Neural crest cell (in vitro differentiated cells): ENCODE results near the gene IPO4. TPM values are rescaled to one million over a fixed set of nuclear protein-coding genes. Genes with fewer than 3 reads are reported as not detected.

ENCODE experiments used
- DNase-seq: peaks from one replicate; pipeline ENCODE4 v3.0.0; 2021; ENCODE audit warnings: low read depth, mixed read lengths, low spot score
- H3K27ac Mint-ChIP-seq: one replicate; pipeline ENCODE4 v1.8.0; 2021; ENCODE audit warnings: mild to moderate bottlenecking, mixed read lengths; ENCODE audit not compliant: unreplicated experiment
- H3K27me3 Mint-ChIP-seq: 2 replicates; pipeline ENCODE4 v1.8.0; 2021; ENCODE audit warnings: low read depth, mild to moderate bottlenecking, mixed read lengths
- H3K36me3 Mint-ChIP-seq: 2 replicates; pipeline ENCODE4 v1.8.0; 2021; ENCODE audit warnings: low read depth, mild to moderate bottlenecking, mixed read lengths
- H3K4me1 Mint-ChIP-seq: 2 replicates; pipeline ENCODE4 v1.8.0; 2021; ENCODE audit warnings: mixed read lengths
- H3K4me3 Mint-ChIP-seq: one replicate; pipeline ENCODE4 v1.8.0; 2021; ENCODE audit warnings: mild to moderate bottlenecking, mixed read lengths
- H3K9me3 Mint-ChIP-seq: 2 replicates; pipeline ENCODE4 v1.8.0; 2021; ENCODE audit warnings: mixed read lengths
- CTCF ChIP-seq: fragments of 200-600 bp; sonication (generic); conservative IDR thresholded peaks from 2 replicates; pipeline ENCODE4 v1.5.0; 2021; ENCODE audit warnings: antibody characterized with exemption, mild to moderate bottlenecking
- total RNA-seq: library from RNA; stranded (reverse); gene quantifications from 2 replicates; pipeline ENCODE4 v1.2.1, GENCODE V29; 2021

IPO4 gene
- total RNA-seq, 1 donor from 2014 or later = 88.3 TPM

DNA sequence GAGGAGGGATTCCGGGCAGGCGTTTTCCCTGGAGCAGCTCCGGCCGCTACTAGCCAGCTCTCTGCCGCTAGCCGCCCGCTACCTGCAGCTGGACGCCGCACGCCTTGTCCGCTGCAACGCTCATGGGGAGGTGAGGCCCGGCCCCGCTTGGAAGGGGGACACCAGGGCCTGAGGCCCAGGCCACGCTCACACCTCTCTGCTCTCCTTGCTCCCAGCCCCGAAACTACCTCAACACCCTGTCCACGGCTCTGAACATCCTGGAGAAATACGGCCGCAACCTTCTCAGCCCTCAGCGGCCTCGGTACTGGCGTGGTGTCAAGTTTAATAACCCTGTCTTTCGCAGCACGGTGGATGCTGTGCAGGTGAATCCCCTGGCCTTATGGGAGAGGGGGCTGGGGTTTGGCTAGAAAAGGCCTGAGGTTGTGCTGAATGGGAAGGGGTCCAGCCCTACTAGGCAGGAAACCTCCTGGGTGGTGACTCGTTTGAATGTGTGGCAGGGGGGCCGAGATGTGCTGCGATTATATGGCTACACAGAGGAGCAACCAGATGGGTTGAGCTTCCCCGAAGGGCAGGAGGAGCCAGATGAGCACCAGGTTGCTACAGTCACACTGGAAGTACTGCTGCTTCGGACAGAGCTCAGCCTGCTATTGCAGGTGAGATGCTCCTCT, 40.7 kb downstream of the IPO4 start:
- no peaks in the 10 kb centered on the region for H3K9me3 Mint-ChIP-seq
- no peaks in the 10 kb centered on the region for H3K27me3 Mint-ChIP-seq
- no peak for TF ChIP-seq CTCF
- no peaks in the 10 kb centered on the region for H3K36me3 Mint-ChIP-seq
- no peak for DNase-seq
- H3K4me1 Mint-ChIP-seq = peaks cover 25% of the 10 kb centered on the region
- H3K4me3 Mint-ChIP-seq = peak overlapping the region; percentile 99
- H3K27ac Mint-ChIP-seq = peak overlapping the region; percentile 62

- H3K4me3 Mint-ChIP-seq = peak within 1 kb of the TSS; percentile 99
- H3K9me3 Mint-ChIP-seq = no peaks in the 10 kb centered on the region
- H3K4me1 Mint-ChIP-seq = peaks cover 25% of the 10 kb centered on the region
- DNase-seq = peak; percentile 93
- H3K36me3 Mint-ChIP-seq = no peaks in the 10 kb centered on the region
- TF ChIP-seq CTCF = no peak
- peak within 1 kb of the TSS; percentile 91 for H3K27ac Mint-ChIP-seq
- H3K27me3 Mint-ChIP-seq = no peaks in the 10 kb centered on the region
Observed at GRCh38 chr14:24146978-24147760, 41.4 kb downstream of the IPO4 start, which contains the start of gene RNF31. Gene RNF31 (plus strand): TSS chr14:24147498. CDS start chr14:24147699, 201 bp downstream.

DNA sequence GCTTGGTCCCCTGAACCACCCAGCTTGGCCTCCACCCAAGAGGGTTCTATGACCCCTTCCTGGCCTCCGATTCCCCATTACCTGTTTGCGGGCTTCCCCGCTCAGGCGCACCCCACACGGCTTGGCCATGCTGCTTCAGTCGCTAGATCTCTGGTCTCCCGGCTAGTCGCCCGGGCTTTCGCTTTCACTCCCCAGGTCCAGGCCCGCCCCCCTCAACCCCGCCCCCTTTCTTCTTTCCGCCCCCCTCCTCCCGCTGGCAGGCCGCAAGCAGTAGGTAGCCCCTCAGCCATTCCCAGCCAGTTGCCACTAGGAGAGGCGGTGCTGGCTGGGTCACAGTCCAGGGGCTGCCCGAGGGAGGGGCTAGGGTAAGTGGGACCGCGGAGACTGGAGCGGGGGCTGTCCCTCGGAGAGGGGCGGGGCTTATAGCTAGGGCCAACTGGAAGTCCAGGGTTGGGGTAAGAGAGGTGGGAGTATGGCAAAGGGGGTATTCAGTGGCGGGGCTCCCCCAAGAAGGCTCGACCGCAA, 42.1 kb downstream of the IPO4 start, which contains the start of gene PSME2:
Gene PSME2, minus strand, starts transcription at position 158 of the 525 bp plus-strand sequence. Its CDS starts 29 bp downstream, at position 129.
- H3K27me3 Mint-ChIP-seq = no peaks in the 10 kb centered on the region
- peak within 1 kb of the TSS; percentile 99 for H3K4me3 Mint-ChIP-seq
- peaks cover 31% of the 10 kb centered on the region for H3K4me1 Mint-ChIP-seq
- no peak for TF ChIP-seq CTCF
- DNase-seq = peak; percentile 95
- no peaks in the 10 kb centered on the region for H3K9me3 Mint-ChIP-seq
- H3K36me3 Mint-ChIP-seq = no peaks in the 10 kb centered on the region
- peak within 1 kb of the TSS; percentile 91 for H3K27ac Mint-ChIP-seq

DNA sequence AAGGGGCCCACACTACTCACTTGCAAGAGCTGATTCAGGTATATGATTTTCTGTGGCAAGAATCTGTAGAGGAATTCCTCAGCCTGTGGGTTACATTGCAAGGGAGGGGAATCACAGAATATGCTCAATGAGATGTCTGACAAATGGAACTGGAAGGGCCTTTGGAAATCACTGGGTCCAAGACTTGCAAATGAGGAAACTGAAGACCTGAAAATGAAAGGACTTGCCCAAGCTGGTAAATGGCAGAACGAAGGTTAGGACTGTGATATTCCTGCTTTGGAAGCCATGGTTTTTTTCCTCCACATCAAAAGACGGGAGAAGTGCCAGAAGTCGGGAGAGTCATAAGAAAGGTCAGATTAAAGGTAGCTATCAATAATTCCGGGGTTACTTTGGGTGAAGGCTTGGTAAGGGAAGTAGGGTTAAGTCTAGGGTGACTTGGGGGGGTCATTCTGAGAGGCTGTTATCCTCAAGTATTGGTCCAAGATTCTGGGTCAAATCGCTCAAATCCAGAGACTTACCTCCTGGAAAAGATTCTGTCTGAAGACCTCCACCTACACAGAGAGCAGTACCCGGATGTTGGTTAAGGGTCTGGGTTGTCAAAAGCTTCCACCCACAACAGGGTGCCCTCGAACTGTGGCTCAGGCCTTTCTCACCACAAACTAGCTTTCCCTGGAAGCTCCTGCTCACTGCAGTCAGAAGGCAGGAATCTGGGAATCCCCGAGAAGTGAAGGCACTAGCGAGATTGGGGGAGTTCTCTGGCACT, 42.7 kb downstream of the IPO4 start:
- H3K4me3 Mint-ChIP-seq = peak overlapping the region; percentile 99
- H3K36me3 Mint-ChIP-seq = no peaks in the 10 kb centered on the region
- TF ChIP-seq CTCF = no peak
- DNase-seq = no peak
- peak overlapping the region; percentile 83 for H3K27ac Mint-ChIP-seq
- peaks cover 32% of the 10 kb centered on the region for H3K4me1 Mint-ChIP-seq
- no peaks in the 10 kb centered on the region for H3K9me3 Mint-ChIP-seq
- H3K27me3 Mint-ChIP-seq = no peaks in the 10 kb centered on the region

- no peak for DNase-seq
- Mint-ChIP-seq H3K27me3 (no peaks in the 10 kb centered on the region), H3K9me3 (no peaks in the 10 kb centered on the region), H3K27ac (no peak overlapping the region), H3K36me3 (no peaks in the 10 kb centered on the region), H3K4me3 (peak overlapping the region; percentile 99), H3K4me1 (peaks cover 38% of the 10 kb centered on the region)
- no peak for TF ChIP-seq CTCF
Observed at GRCh38 chr14:24145219-24145618, 43.4 kb downstream of the IPO4 start.
